ENCODE data around the gene CD4. TPM values are rescaled to one million over a fixed set of nuclear protein-coding genes. Genes with fewer than 3 reads are reported as not detected.

CD4 gene
- total RNA-seq, 1 experiment from 2014 or later = not detected

DNA sequence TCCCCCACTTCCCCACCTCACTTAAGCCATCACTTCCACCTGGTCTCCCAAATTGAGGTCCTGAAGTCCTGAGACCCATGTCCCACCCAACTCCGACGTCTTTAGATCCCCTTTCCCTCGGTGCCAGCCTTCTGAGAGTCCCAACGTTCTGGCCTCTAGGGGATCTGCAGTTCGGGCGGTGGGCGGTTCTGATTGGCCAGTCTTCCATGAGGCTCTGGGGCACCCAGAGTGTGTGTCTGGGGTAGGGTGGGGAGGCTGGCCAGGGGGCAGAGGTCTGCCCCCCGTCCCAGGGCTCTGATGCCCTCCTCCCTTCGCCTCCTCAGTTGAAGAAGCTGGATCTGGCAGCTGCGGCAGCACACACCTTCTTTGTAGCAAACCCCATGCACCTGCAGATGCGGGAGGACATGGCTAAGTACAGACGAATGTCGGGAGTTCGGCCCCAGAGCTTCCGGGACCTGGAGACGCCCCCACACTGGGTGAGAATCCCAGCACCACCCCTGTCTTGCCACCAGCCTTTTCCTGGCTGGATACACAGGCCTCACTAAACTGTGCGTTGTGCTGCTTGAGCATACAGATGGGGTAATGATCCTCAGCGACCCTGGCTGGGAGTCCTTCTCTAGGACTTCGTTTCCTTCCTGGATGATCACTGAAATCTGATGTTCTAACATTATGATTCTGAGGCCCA, 40.4 kb downstream of the CD4 start:
- Mint-ChIP-seq H3K27ac (ENCODE audit: unreplicated experiment) (peak overlapping the region; percentile 95), H3K36me3 (ENCODE audit: insufficient read depth, unreplicated experiment) (peaks cover 19% of the 10 kb centered on the region), H3K9me3 (ENCODE audit: unreplicated experiment) (no peaks in the 10 kb centered on the region), H3K27me3 (ENCODE audit: insufficient read depth, unreplicated experiment) (peaks cover 17% of the 10 kb centered on the region), H3K4me1 (ENCODE audit: low read depth, unreplicated experiment) (peaks cover 15% of the 10 kb centered on the region), H3K4me3 (ENCODE audit: unreplicated experiment) (peak overlapping the region; percentile 94)
- ChIA-PET CTCF (interaction anchor here (0.7 to 2.4 kb wide), 5 partner anchors 9 to 108 kb away, joined by 3 to 8 read pairs (median 4); partner anchors contain the start of genes CDCA3, MLF2, PTMS and USP5), POLR2A (interaction anchor here (0.6 to 1.9 kb wide), 2 partner anchors 22 to 610 kb away, joined by 7 to 9 read pairs; partner anchors contain the start of genes CDCA3 and USP5)
- TF ChIP-seq, protein P1, sequence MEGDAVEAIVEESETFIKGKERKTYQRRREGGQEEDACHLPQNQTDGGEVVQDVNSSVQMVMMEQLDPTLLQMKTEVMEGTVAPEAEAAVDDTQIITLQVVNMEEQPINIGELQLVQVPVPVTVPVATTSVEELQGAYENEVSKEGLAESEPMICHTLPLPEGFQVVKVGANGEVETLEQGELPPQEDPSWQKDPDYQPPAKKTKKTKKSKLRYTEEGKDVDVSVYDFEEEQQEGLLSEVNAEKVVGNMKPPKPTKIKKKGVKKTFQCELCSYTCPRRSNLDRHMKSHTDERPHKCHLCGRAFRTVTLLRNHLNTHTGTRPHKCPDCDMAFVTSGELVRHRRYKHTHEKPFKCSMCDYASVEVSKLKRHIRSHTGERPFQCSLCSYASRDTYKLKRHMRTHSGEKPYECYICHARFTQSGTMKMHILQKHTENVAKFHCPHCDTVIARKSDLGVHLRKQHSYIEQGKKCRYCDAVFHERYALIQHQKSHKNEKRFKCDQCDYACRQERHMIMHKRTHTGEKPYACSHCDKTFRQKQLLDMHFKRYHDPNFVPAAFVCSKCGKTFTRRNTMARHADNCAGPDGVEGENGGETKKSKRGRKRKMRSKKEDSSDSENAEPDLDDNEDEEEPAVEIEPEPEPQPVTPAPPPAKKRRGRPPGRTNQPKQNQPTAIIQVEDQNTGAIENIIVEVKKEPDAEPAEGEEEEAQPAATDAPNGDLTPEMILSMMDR (IDR thresholded peaks at IDR 0.05; ENCODE audit: insufficient read depth in 1 of 2, low read depth in 1 of 2, low read length in 1 of 2, severe bottlenecking in 1 of 2, unreplicated experiment in 1 of 2) = peak in 1 of 2 experiments; percentile 28
- H3K27me3 ChIP-seq (replicated peaks; ENCODE audit: control insufficient read depth, insufficient read depth, low read length) = no peaks in the 10 kb centered on the region; the same call in 1 of the 2 replicates
- H3K9me3 ChIP-seq = no peaks in the 10 kb centered on the region
- BruUV-seq (replicated peaks) = no TSS peak
- H3K4me3 ChIP-seq (ENCODE audit: low read depth, low read length) = peak overlapping the region; percentile 97
- intact Hi-C loops (cut with micrococcal nuclease; ENCODE audit: unreplicated experiment) = loop anchor here (5.0 kb wide), 2 partner anchors 212 to 257 kb away; no protein-coding TSS in a partner anchor
- H3K36me3 ChIP-seq (ENCODE audit: control insufficient read depth, insufficient read depth, low read length) = no peaks in the 10 kb centered on the region; the same call in 1 of the 2 replicates
- no peak for DNase-seq
- peaks cover 15% of the 10 kb centered on the region for H3K4me1 ChIP-seq

DNA sequence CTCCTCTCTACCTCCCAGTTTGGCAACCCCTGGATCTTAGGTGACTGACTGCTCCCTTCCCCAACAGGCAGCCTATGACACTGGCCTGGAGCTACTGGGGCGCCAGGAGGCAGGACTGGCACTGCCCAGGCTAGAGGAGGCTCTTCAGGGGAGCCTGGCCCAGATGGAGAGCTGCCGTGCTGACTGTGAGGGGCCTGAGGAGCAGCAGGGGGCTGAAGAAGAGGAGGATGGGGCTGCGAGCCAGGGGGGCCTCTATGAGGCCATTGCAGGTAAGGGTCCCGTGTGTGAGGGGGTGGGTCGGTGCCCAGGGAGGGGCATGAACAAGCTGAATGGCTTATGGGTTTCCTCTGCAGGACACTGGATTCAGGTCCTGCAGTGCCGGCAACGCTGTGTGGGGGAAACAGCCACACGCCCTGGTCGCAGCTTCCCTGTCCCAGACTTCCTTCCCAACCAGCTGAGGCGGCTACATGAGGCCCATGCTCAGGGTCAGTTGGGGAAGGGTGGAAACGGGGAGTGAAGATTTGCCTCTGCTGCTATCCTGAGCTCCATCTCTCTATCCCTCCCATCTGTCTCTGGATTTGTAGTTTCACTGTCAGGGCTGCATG, 41.1 kb downstream of the CD4 start:
- Mint-ChIP-seq H3K4me1 (ENCODE audit: low read depth, unreplicated experiment) (peaks cover 22% of the 10 kb centered on the region), H3K27ac (ENCODE audit: unreplicated experiment) (no peak overlapping the region), H3K36me3 (ENCODE audit: insufficient read depth, unreplicated experiment) (peaks cover 26% of the 10 kb centered on the region), H3K27me3 (ENCODE audit: insufficient read depth, unreplicated experiment) (peaks cover 10% of the 10 kb centered on the region), H3K9me3 (ENCODE audit: unreplicated experiment) (no peaks in the 10 kb centered on the region), H3K4me3 (ENCODE audit: unreplicated experiment) (peak overlapping the region; percentile 94)
- CTCF ChIA-PET = interaction anchor here (1.2 to 2.2 kb wide), 2 partner anchors 22 to 77 kb away, joined by 4 to 7 read pairs; partner anchors contain the start of genes MLF2 and USP5
- H3K36me3 ChIP-seq (ENCODE audit: control insufficient read depth, insufficient read depth, low read length) = no peaks in the 10 kb centered on the region; the same call in 1 of the 2 replicates
- H3K9me3 ChIP-seq = no peaks in the 10 kb centered on the region
- H3K4me1 ChIP-seq = peaks cover 15% of the 10 kb centered on the region
- TSS peak; percentile 24 for BruUV-seq (replicated peaks)
- intact Hi-C loops (cut with micrococcal nuclease; ENCODE audit: unreplicated experiment) = no loop called here
- H3K27me3 ChIP-seq (replicated peaks; ENCODE audit: control insufficient read depth, insufficient read depth, low read length) = no peaks in the 10 kb centered on the region; the same call in 1 of the 2 replicates
- POLR2A ChIA-PET = interaction anchor here (0.6 to 1.9 kb wide), 2 partner anchors 21 to 609 kb away, joined by 7 to 9 read pairs; partner anchors contain the start of genes CDCA3 and USP5
- H3K4me3 ChIP-seq (ENCODE audit: low read depth, low read length) = no peak overlapping the region
- TF ChIP-seq, protein P1 (IDR thresholded peaks at IDR 0.05; ENCODE audit: insufficient read depth in 1 of 2, low read depth in 1 of 2, low read length in 1 of 2, severe bottlenecking in 1 of 2, unreplicated experiment in 1 of 2) = no peak
- DNase-seq = no peak

DNA sequence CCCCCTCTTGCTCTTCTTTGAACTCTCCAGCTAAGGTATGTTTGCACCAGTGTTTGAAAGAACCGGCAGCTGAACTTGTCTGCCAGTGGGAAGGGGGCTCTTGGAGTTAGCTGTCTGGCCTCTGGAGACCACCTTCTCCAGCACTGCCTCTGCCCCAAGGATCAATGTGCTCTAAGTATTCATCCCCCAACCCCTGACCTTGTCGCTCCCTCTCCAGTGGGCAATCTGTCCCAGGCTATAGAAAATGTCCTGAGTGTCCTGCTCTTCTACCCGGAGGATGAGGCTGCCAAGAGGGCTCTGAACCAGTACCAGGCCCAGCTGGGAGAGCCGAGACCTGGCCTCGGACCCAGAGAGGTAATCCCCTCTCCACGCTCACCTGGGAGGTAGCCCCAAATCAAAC, 41.7 kb downstream of the CD4 start:
- ChIA-PET POLR2A (no interaction called here), CTCF (interaction anchor here (1.2 to 2.1 kb wide), 2 partner anchors 21 to 78 kb away, joined by 4 to 6 read pairs; partner anchors contain the start of genes MLF2 and USP5)
- H3K27ac Mint-ChIP-seq (ENCODE audit: unreplicated experiment) = no peak overlapping the region
- Histone ChIP-seq H3K9me3 (no peaks in the 10 kb centered on the region), H3K4me3 (ENCODE audit: low read depth, low read length) (no peak overlapping the region), H3K4me1 (peaks cover 20% of the 10 kb centered on the region), H3K27me3 (replicated peaks; ENCODE audit: control insufficient read depth, insufficient read depth, low read length) (no peaks in the 10 kb centered on the region; the same call in 1 of the 2 replicates), H3K36me3 (ENCODE audit: control insufficient read depth, insufficient read depth, low read length) (no peaks in the 10 kb centered on the region; the same call in 1 of the 2 replicates)
- DNase-seq = no peak
- no peaks in the 10 kb centered on the region for H3K9me3 Mint-ChIP-seq (ENCODE audit: unreplicated experiment)
- peaks cover 32% of the 10 kb centered on the region for H3K36me3 Mint-ChIP-seq (ENCODE audit: insufficient read depth, unreplicated experiment)
- H3K27me3 Mint-ChIP-seq (ENCODE audit: insufficient read depth, unreplicated experiment) = peaks cover 7% of the 10 kb centered on the region
- no TSS peak for BruUV-seq (replicated peaks)
- intact Hi-C loops (cut with micrococcal nuclease; ENCODE audit: unreplicated experiment) = no loop called here
- peaks cover 29% of the 10 kb centered on the region for H3K4me1 Mint-ChIP-seq (ENCODE audit: low read depth, unreplicated experiment)
- TF ChIP-seq, protein P1 (IDR thresholded peaks at IDR 0.05; ENCODE audit: insufficient read depth in 1 of 2, low read depth in 1 of 2, low read length in 1 of 2, severe bottlenecking in 1 of 2, unreplicated experiment in 1 of 2) = no peak
- peak overlapping the region; percentile 23 for H3K4me3 Mint-ChIP-seq (ENCODE audit: unreplicated experiment)
